HepG2 (cell line): ENCODE measurements around the gene EXOC3L2. TPM values are rescaled to one million over a fixed set of nuclear protein-coding genes. Genes with fewer than 3 reads are reported as not detected.
A peak's percentile ranks its signal among the peaks of the same experiment; 100 is the strongest.

Source experiments
- ATAC-seq: fragments of 200-7000 bp; cut with Tn5 transposase; 3 replicates; pipeline ENCODE4 v1.9.1; 2020; ENCODE audit warnings: mild to moderate bottlenecking, moderate library complexity
- BruUV-seq: library from RNA; stranded (reverse); fragments of 400-500 nt; replicated peaks from 2 replicates; lab custom pipeline; 2021; lab: Mats Ljungman, UMichigan
- CTCF ChIA-PET: fragments of 300-600 bp; formaldehyde crosslinking; extraction: SDS; loops from one replicate; lab custom pipeline; 2021; ENCODE audit warnings: low total read pairs, inconsistent platforms, low intra/inter-chr PET ratio; lab: Yijun Ruan, JAX
- POLR2A ChIA-PET: fragments of 350-600 bp; sonication (Branson Sonifier 250); formaldehyde crosslinking; loops from one replicate; lab custom pipeline; 2020; ENCODE audit warnings: antibody characterized with exemption, inconsistent platforms; lab: Yijun Ruan, JAX
- DNase-seq: peaks from one replicate; pipeline ENCODE4 v3.0.0-alpha.2; 2015; ENCODE audit warnings: low spot score
- FAIRE-seq: peaks from 3 replicates; lab custom pipeline; 2011; peaks lifted over from hg19 to GRCh38; lab: Jason Lieb, UNC
- H2AFZ ChIP-seq: one replicate; pipeline ENCODE4 v1.6.1; 2011; ENCODE audit warnings: low read length, inconsistent platforms
- H3K27ac ChIP-seq: fragments of 300-600 bp; 3 replicates; pipeline ENCODE4 v1.8.0; 2011; ENCODE audit warnings: mixed run types, mild to moderate bottlenecking, mixed read lengths, low read length, inconsistent platforms; ENCODE audit not compliant: insufficient read depth; ENCODE audit errors: extremely low read length
- H3K27me3 ChIP-seq, 2 experiments: fragments of 200-600 bp in 1 of 2; 2 replicates in 1 of 2; 3 replicates in 1 of 2; pipeline versions ENCODE4 v1.6.0 to v1.8.0; 2011; ENCODE audit warnings: low read length in 2 of 2, mild to moderate bottlenecking in 2 of 2, moderate library complexity in 2 of 2, inconsistent platforms in 1 of 2; ENCODE audit not compliant: insufficient read depth in 2 of 2, control insufficient read depth in 1 of 2
- H3K36me3 ChIP-seq, 2 experiments: fragments of 200-600 bp in 1 of 2; replicated peaks in 1 of 2; 2 replicates in 1 of 2; 3 replicates in 1 of 2; pipeline versions ENCODE4 v1.5.1 to v1.8.0; 2011; ENCODE audit warnings: low read length in 2 of 2, inconsistent platforms in 1 of 2; ENCODE audit not compliant: insufficient read depth in 2 of 2, control insufficient read depth in 1 of 2
- H3K4me1 ChIP-seq: 2 replicates; pipeline ENCODE4 v1.5.1; 2012; ENCODE audit warnings: low read length, inconsistent platforms; ENCODE audit not compliant: insufficient read depth
- H3K4me2 ChIP-seq: 2 replicates; pipeline ENCODE4 v1.6.0; 2011; ENCODE audit warnings: low read depth, low read length, inconsistent platforms
- H3K4me3 ChIP-seq, 3 experiments: fragments of 200-600 bp in 1 of 3; sonication (generic), shearing (Covaris generic) in 1 of 3; replicated peaks in 1 of 3; 2 replicates each; pipeline ENCODE4 v1.5.1; 2011 to 2016; ENCODE audit warnings: low read length in 3 of 3, inconsistent platforms in 2 of 3, low read depth in 2 of 3, mild to moderate bottlenecking in 2 of 3, control low read depth in 1 of 3, mixed read lengths in 1 of 3; ENCODE audit not compliant: insufficient read depth in 1 of 3
- H3K79me2 ChIP-seq: one replicate; pipeline ENCODE4 v1.6.1; 2011; ENCODE audit warnings: low read length, inconsistent platforms; ENCODE audit not compliant: insufficient read depth
- H3K9ac ChIP-seq: 2 replicates; pipeline ENCODE4 v1.6.0; 2011; ENCODE audit warnings: mild to moderate bottlenecking, low read depth, low read length, inconsistent platforms; ENCODE audit not compliant: insufficient read depth
- H3K9me3 ChIP-seq: 2 replicates; pipeline ENCODE4 v1.5.1; 2012; ENCODE audit warnings: mild to moderate bottlenecking, low read length
- H4K20me1 ChIP-seq: 2 replicates; pipeline ENCODE4 v1.6.0; 2011; ENCODE audit warnings: inconsistent platforms, mild to moderate bottlenecking, low read length, moderate library complexity; ENCODE audit not compliant: insufficient read depth
- HNRNPL ChIP-seq: fragments of 200-400 bp; formaldehyde crosslinking; IDR thresholded peaks from 2 replicates; pipeline ENCODE4 v1.6.1; 2017; ENCODE audit warnings: mild to moderate bottlenecking, low read depth, low read length
- WGBS: methylation state at CpG from one replicate; pipeline ENCODE4 v1.1.6; 2017; ENCODE audit warnings: low lambda C conversion rate; 5-methylcytosine and 5-hydroxymethylcytosine counted together
- in situ Hi-C: cut with HindIII; loops from 2 replicates; pipeline ENCODE4 v1.10.0; 2017; ENCODE audit warnings: low pct_unique_long_range_greater_than_20kb; ENCODE audit not compliant: extremely low pct_ligation_motif_present
- intact Hi-C: fragments of 100-400 bp; cut with micrococcal nuclease; formaldehyde crosslinking; loops from one replicate; pipeline ENCODE4 v1.10.0; 2022; ENCODE audit not compliant: unreplicated experiment
- polyA plus RNA-seq, 8 experiments: library from polyadenylated mRNA; depleted of rRNA in 3 of 8; stranded (reverse) in 7 of 8; unstranded in 1 of 8; fragments of >200 nt; fragmentation: Illumina TruSeq in 4 of 8; extraction: Trizol in 4 of 8; gene quantifications; 2 replicates each; pipeline versions ENCODE4 v1.2.1 to v1.2.3, GENCODE V29; 2011 to 2016; ENCODE audit warnings: low read depth in 4 of 8, missing spikeins in 1 of 8, mixed read lengths in 1 of 8; ENCODE audit not compliant: insufficient read depth in 1 of 8
- total RNA-seq, 5 experiments: library from RNA; depleted of rRNA; stranded (reverse); fragments of >200 nt; fragmentation: Illumina TruSeq; extraction: Trizol; gene quantifications; 2 replicates each; pipeline ENCODE4 v1.2.3, GENCODE V29; 2016; ENCODE audit warnings: low read depth in 1 of 5
- TF ChIP-seq, protein P1 (sequence below): sonication (generic); formaldehyde crosslinking; IDR thresholded peaks from 2 replicates; pipeline ENCODE4 v1.8.1; 2022; ENCODE audit warnings: low read depth, mild to moderate bottlenecking, missing genetic modification reagents
- TF ChIP-seq, protein P2 (sequence below): sonication (generic); formaldehyde crosslinking; IDR thresholded peaks from 2 replicates; pipeline ENCODE4 v1.5.0; 2020; ENCODE audit warnings: mild to moderate bottlenecking, low read depth, missing genetic modification reagents, borderline replicate concordance

The EXOC3L2 gene
- total and polyA plus RNA-seq, 2 of the 13 experiments (the other 11 are each of a cell fraction or from before 2014, with no cell fraction given), result 0.21 TPM; not detected in 1

DNA sequence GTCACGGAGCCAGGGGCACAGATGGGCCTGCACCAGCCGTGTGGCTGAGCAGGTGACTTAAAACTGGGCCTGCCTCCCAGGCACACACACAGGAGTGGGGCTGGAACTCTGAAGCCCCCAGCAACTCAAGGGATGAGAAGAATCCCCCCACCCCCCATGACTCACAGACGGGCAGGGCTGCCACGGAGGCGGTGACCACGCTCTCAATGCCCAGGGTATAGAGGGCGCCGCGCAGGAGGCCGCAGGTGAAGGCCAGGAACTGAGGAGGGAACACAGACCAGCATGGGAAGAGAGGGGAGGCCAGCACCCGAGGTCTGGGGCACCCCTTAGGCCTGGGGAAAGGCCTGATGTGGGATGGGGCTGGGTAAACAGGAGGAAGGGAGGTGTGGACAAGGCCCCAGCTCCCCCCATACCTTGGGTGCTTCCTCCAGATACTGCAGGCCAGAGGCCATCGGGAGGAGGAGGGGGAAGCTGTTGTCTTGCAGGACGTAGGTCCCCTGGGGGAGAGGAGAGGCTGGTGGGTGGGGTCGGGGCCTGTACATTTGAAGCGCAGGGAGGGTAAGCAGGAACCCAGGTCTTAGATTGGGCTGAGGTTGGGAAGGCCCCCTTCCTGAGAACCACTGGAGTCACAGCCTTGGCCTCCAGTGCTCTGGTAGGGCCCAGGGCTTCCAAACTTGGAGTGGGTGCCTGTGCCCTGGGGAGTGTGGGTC lies 81.3 kb downstream of the EXOC3L2 start:
- no peaks in the 10 kb centered on the region for H3K36me3 ChIP-seq
- in situ Hi-C loops (no loop called here), intact Hi-C loops (loop anchor here (2.0 kb wide), 1 partner anchor 175 kb away; no protein-coding TSS in a partner anchor)
- no peaks in the 10 kb centered on the region for H4K20me1 ChIP-seq
- H3K9ac ChIP-seq, result no peak overlapping the region
- 49% methylated on average over 10 of the region's 15 CpGs for WGBS
- H3K27ac ChIP-seq, result no peak overlapping the region
- peak overlapping the region; percentile 28 to 64 (median 36) for H3K4me3 ChIP-seq
- CTCF ChIA-PET, result no interaction called here
- no peak overlapping the region for H2AFZ ChIP-seq
- H3K4me2 ChIP-seq, result peak overlapping the region; percentile 76
- POLR2A ChIA-PET, result interaction anchor here (0.9 to 2.1 kb wide), 5 partner anchors 10 to 109 kb away, joined by 3 to 21 read pairs (median 5); partner anchors contain the start of genes BLOC1S3 and TRAPPC6A
- H3K4me1 ChIP-seq, result peaks cover 96% of the 10 kb centered on the region
- no peaks in the 10 kb centered on the region for H3K9me3 ChIP-seq
- no peak for ATAC-seq
- FAIRE-seq, result no peak
- H3K79me2 ChIP-seq, result no peaks in the 10 kb centered on the region
- no TSS peak for BruUV-seq
- TF ChIP-seq, protein P1, sequence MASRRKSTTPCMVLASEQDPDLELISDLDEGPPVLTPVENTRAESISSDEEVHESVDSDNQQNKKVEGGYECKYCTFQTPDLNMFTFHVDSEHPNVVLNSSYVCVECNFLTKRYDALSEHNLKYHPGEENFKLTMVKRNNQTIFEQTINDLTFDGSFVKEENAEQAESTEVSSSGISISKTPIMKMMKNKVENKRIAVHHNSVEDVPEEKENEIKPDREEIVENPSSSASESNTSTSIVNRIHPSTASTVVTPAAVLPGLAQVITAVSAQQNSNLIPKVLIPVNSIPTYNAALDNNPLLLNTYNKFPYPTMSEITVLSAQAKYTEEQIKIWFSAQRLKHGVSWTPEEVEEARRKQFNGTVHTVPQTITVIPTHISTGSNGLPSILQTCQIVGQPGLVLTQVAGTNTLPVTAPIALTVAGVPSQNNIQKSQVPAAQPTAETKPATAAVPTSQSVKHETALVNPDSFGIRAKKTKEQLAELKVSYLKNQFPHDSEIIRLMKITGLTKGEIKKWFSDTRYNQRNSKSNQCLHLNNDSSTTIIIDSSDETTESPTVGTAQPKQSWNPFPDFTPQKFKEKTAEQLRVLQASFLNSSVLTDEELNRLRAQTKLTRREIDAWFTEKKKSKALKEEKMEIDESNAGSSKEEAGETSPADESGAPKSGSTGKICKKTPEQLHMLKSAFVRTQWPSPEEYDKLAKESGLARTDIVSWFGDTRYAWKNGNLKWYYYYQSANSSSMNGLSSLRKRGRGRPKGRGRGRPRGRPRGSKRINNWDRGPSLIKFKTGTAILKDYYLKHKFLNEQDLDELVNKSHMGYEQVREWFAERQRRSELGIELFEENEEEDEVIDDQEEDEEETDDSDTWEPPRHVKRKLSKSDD (CRISPR knock-in tag), result no peak
- TF ChIP-seq, protein P2, sequence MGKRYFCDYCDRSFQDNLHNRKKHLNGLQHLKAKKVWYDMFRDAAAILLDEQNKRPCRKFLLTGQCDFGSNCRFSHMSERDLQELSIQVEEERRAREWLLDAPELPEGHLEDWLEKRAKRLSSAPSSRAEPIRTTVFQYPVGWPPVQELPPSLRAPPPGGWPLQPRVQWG (CRISPR knock-in tag), result no peak
- 0 out of 2 replicates have a peak, but pooled peaks have one; percentile 43 for TF ChIP-seq HNRNPL
- TF ChIP-seq, all 625 proteins: peak for 1
- no peak for DNase-seq
- peaks cover 12 to 30% of the 10 kb centered on the region in 2 experiments; a peak in 4 of 5 replicates for H3K27me3 ChIP-seq
